Cerebellar nuclear complex (tissue), 1 donor: ENCODE data around the gene ATP5F1C.
"Not testable (repeated sequence)": the region's sequence is repeated elsewhere in the genome, so short reads cannot be mapped to it uniquely, and the experiment has no call there.

Experiments used
- DNase-seq, 2 experiments: peaks; one replicate each; lab custom pipeline; 2025; lab: John Stamatoyannopoulos, UW

The ATP5F1C gene

GRCh38 chr10:7787857-7788638 lies at the start of gene ATP5F1C, which contains the start of gene KIN:
Gene ATP5F1C (plus strand): TSS chr10:7788177. CDS start chr10:7788208, 31 bp downstream.
Gene KIN (minus strand): TSS chr10:7787993. CDS start chr10:7787933, 60 bp downstream.
- peak; percentile 66 to 91 for DNase-seq

DNA sequence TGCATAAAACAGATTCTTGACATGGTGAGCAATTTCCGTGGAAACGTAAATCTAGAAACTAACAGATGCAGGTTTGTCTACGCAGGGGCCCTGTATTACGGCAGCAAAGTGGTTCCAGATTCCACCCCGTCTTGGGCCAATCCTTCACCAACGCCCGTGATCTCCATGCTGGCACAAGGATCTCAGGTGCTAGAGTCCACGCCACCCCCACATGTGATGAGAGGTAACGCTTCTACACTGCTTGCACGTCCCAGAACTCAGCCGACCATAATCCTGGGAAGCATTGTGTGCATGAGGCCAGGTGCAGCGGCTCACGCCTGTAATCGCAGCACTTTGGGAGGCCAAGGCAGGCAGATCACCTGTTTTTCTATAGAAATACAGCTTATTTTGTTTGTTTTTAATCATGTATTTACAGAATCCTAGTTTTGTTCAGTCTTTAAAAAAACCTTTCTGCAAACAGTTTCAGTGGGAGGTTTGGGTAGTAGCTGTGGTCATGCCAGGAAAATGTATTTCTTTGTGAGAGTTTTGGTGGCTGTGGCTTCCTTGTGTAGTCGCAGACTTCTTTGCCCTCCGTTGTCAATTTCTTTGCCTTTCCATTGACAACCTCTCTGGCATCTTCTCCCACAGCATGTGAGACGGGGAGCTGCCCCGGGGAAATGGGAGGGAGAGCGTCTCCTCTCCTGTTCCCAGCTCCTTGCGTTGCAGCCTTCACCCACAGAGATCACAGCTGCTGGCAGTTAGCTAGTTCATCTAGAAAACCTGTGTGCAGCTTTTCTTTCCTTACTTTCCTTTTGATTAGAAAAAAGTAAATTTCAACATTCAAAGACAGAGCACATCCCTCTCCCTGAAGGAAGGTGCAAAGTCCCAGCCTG lies 49.2 kb upstream of the ATP5F1C start:
- no peak for DNase-seq

DNA sequence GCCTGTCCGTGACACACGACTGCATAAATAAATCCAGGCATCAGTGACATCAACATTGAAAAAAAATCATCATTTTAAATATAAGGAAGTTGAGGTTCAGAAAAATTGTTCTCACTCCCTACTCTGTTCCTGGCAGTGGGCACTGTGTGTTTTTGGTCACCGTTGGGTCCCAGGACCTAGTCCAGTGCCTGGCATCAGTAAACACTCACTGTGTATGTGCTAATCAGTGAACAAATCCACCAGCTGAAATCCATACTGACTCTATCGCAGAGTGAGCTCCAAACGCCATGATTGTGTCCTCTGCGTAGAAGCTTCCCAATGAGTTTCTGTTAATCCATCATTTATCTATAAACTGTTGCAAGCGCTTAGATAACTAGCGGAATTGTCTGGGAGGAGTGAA lies 43.7 kb upstream of the ATP5F1C start:
- DNase-seq = no peak

DNA sequence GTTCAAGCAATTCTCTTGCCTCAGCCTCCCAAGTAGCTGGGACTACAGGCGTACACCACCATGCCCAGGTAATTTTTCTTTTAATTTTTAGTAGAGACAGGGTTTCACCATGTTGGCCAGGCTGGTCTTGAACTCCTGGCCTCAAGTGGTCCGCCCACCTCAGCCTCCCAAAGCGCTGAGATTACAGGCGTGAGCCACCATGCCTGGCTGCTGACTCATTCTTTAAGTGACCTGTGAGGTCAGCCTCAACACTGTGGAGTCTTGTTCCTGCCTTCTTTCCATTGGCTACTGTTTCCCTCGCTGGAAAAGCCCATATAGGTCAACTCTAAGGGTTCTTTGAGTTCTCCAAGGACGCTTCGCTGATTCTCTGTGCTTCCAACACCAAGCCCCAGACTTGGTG lies 39.3 kb upstream of the ATP5F1C start:
- DNase-seq = not testable (repeated sequence)

DNA sequence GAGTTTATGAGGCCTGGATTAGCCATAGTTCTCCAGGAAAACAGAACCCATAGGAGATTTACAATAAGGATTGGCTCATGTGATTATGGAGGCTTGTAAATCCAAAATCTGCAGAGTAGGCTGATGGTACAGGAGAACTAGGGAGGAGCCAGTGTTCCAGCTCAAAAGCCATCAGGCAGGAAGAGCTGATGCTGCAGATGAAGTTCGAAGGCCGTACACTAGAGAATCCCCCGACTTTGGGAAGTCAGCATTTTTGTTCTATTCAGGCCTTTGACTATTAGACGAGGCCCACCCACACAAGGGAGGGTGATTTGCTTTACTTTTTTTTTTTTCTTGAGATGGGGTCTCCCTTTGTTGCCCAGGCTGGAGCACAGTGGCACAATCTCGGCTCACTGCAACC lies 37.8 kb upstream of the ATP5F1C start:
- no peak for DNase-seq

DNA sequence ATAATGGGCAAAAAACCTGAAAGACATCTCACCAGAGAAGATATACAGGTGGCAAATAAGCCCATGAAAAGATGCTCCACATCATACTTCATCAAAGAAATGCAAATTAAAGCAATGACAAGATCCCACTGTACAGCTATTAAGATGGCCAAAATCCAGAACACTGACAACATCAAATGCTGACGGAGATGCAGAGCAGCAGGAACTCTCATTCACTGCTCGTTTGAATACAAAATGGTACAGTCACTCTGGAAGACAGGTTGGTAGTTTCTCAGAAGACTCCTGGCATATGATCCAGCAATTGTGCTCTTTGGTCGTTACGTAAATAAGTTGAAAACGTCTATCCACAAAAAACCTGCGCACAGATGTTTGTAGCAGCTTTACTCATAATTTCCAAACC lies 35.7 kb upstream of the ATP5F1C start:
- no peak for DNase-seq

- DNase-seq = no peak
Measured at GRCh38 chr10:7755103-7755502, 32.9 kb upstream of the ATP5F1C start.

GRCh38 chr10:7756360-7756992 lies 31.5 kb upstream of the ATP5F1C start:
- no peak for DNase-seq

DNA sequence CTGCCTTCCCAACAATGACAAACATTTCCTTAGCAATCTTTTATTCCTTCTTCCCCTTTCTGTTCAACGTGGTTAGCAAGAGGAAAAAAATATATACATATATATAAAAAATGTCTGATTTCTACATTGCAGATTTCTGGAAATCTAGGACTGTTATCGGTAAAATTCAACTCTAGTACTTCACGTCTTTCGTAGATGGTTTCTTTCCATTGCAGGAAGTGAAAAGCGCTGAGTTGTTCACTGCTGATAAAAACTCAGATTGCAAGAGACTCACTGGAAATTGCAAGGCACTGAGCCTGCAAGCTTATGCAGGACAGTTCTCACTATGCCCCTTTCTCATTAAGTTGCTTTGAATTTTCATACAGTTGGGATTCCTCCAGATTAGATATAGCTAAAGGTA lies 24.0 kb upstream of the ATP5F1C start:
- no peak for DNase-seq

GRCh38 chr10:7766241-7766640 lies 21.7 kb upstream of the ATP5F1C start:
- no peak for DNase-seq

- no peak for DNase-seq
Measured at GRCh38 chr10:7767209-7767608, 20.8 kb upstream of the ATP5F1C start.

DNA sequence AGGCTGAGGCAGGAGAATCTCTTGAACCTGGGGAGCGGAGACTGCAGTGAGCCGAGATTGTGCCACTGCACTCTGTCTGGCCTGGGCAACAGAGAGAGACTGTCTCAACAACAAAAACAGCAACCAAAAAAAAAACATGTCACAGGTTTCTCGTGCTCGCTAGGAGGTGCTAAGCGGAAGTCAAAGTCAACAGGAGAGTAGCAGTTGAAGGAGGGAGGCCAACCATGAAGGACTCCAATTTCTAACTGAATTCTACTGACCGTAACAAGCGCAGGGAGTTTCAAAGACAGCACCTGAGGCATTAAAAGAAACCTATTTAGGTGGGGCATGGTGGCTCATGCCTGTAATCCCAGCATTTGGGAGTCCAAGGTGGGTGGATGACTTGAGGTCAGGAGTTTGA lies 19.6 kb upstream of the ATP5F1C start:
- no peak for DNase-seq

- DNase-seq = peak in 1 of 2 experiments; percentile 74
Measured at GRCh38 chr10:7773845-7774801, 13.9 kb upstream of the ATP5F1C start.

DNA sequence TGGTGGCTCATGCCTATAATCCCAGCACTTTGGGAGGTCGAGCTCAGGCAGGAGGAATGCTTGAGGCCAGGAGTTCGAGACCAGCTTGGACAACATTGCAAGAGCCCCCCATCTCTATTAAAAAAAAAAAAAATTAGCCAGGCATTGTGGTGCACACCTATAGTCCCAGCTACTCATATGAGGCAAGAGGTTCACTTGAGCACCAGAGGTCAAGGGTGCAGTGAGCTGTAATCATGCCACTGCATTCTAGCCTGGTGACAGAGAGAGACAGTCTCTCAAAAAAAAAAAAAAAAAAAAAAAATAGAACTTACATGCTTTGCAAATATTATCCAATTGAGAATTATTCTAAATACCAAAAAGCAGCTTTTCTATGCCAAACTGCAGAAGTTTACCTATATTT lies 11.2 kb upstream of the ATP5F1C start:
- no peak for DNase-seq

- DNase-seq = not testable (repeated sequence)
Measured at GRCh38 chr10:7782194-7782593, 5.8 kb upstream of the ATP5F1C start.

GRCh38 chr10:7786430-7786829 lies 1.5 kb upstream of the ATP5F1C start:
- DNase-seq = no peak

- DNase-seq = no peak
Measured at GRCh38 chr10:7787150-7787856, 674 bp upstream of the ATP5F1C start.

GRCh38 chr10:7788639-7789286 lies 786 bp downstream of the ATP5F1C start:
- DNase-seq = no peak

GRCh38 chr10:7789390-7789789 lies 1.4 kb downstream of the ATP5F1C start:
- DNase-seq = no peak

GRCh38 chr10:7792541-7792940 lies 4.6 kb downstream of the ATP5F1C start:
- DNase-seq = no peak
